Sigmoid colon (tissue), 7 donors: ENCODE data around the gene EID2. TPM values are rescaled to one million over a fixed set of nuclear protein-coding genes. Genes with fewer than 3 reads are reported as not detected.

ENCODE experiments used
- DNase-seq: peaks from one replicate; pipeline ENCODE4 v3.0.0-alpha.2; 2019
- H3K27ac ChIP-seq, 4 donors: fragments of 200-600 bp; sonication (generic); one replicate each; pipeline ENCODE4 v1.5.1; 2016 to 2019; ENCODE audit warnings: mild to moderate bottlenecking in 1 of 4
- H3K27me3 ChIP-seq, 3 donors: fragments of 200-600 bp; sonication (generic); one replicate each; pipeline ENCODE4 v1.5.1; 2019; ENCODE audit warnings: mild to moderate bottlenecking in 1 of 3
- H3K36me3 ChIP-seq, 4 donors: fragments of 200-600 bp; sonication (generic); one replicate each; pipeline ENCODE4 v1.5.1; 2016 to 2019
- H3K4me1 ChIP-seq, 4 donors: fragments of 200-600 bp; sonication (generic); one replicate each; pipeline ENCODE4 v1.5.1; 2017 to 2019
- H3K4me3 ChIP-seq, 4 donors: fragments of 200-600 bp; sonication (generic); one replicate each; pipeline ENCODE4 v1.5.1; 2017 to 2019; ENCODE audit warnings: mild to moderate bottlenecking in 2 of 4, moderate library complexity in 1 of 4
- H3K9me3 ChIP-seq, 4 donors: fragments of 200-600 bp in 3 of 4; sonication (generic) in 3 of 4; one replicate each; pipeline versions ENCODE4 v1.5.1 to v1.6.1; 2013 to 2019
- CTCF ChIP-seq, 4 experiments: fragments of 450-650 bp in 3 of 4; fragments of 200-600 bp in 1 of 4; IDR thresholded peaks; one replicate each; pipeline ENCODE4 v1.5.1; 2016 to 2019; ENCODE audit warnings: antibody characterized with exemption in 4 of 4, mild to moderate bottlenecking in 3 of 4, moderate library complexity in 2 of 4
- EP300 ChIP-seq, 4 donors: sonication (generic); formaldehyde crosslinking; IDR thresholded peaks; one replicate each; pipeline ENCODE4 v1.6.1; 2017; ENCODE audit warnings: antibody characterized with exemption in 4 of 4
- POLR2A ChIP-seq, 2 donors: fragments of 450-650 bp; IDR thresholded peaks; one replicate each; pipeline ENCODE4 v1.6.1; 2016; ENCODE audit warnings: antibody characterized with exemption in 2 of 2, mild to moderate bottlenecking in 2 of 2, moderate library complexity in 2 of 2
- POLR2AphosphoS5 ChIP-seq, 4 donors: sonication (generic); formaldehyde crosslinking; IDR thresholded peaks; one replicate each; pipeline ENCODE4 v1.6.1; 2017; ENCODE audit warnings: antibody characterized with exemption in 4 of 4
- WGBS, 2 donors: extraction: QIAGEN DNeasy Blood & Tissue Kit; methylation state at CpG; one replicate each; pipeline ENCODE4 v1.1.7; 2013; 5-methylcytosine and 5-hydroxymethylcytosine counted together
- intact Hi-C: fragments of 100-400 bp; cut with DNase I; formaldehyde crosslinking; loops from one replicate; pipeline ENCODE4 v1.15.1; 2023
- polyA plus RNA-seq, 3 donors: library from polyadenylated mRNA; stranded (reverse); fragments of 200-250 nt; gene quantifications; one replicate each; pipeline ENCODE4 v1.2.3, GENCODE V29; 2013
- total RNA-seq, 4 donors: library from RNA; depleted of rRNA; stranded (reverse); fragments of >200 nt; gene quantifications; one replicate each; pipeline ENCODE4 v1.1.0, GENCODE V29; 2016
- donor health status: healthy with polysubstance abuse.
- donor health status: Bipolar disorder and iron deficiency.
- donor health status: healthy.

Gene EID2
- total RNA-seq (10 to 100 TPM in 3 of 4 donors, 1 to 10 TPM in 1; 9.7 to 16.4 (median 13.2) TPM), polyA plus RNA-seq (10 to 100 TPM in 1 of 3 donors, 1 to 10 TPM in 2; 7.6 to 10.7 (median 8.4) TPM)

- H3K4me1 ChIP-seq = peaks cover 0 to 30% (median 24%) of the 10 kb centered on the region in 4 donors
- intact Hi-C loops = loop anchor here (2.0 kb wide), 1 partner anchor 95 kb away; the partner anchor contains the start of gene SUPT5H
- DNase-seq = peak; percentile 98
- no peaks in the 10 kb centered on the region for H3K36me3 ChIP-seq
- WGBS, 2 donors = 0 to 1% methylated on average over 84 of the region's 84 CpGs
- TF ChIP-seq EP300 (IDR thresholded peaks at IDR 0.05) (no peak), POLR2A (IDR thresholded peaks at IDR 0.05) (peak; percentile 77 to 87), POLR2AphosphoS5 (IDR thresholded peaks at IDR 0.05) (peak; percentile 92 to 98 (median 94)), CTCF (IDR thresholded peaks at IDR 0.05) (peak; percentile 77 to 80 (median 78))
- H3K9me3 ChIP-seq = no peaks in the 10 kb centered on the region
- H3K27ac ChIP-seq = peak within 1 kb of the TSS; percentile 96 to 99 (median 98)
- peak within 1 kb of the TSS; percentile 77 to 91 (median 86) for H3K4me3 ChIP-seq
- H3K27me3 ChIP-seq = no peaks in the 10 kb centered on the region
Observed at GRCh38 chr19:39539518-39540332, at the start of gene EID2. EID2 (minus strand) TSS chr19:39540161; CDS start chr19:39540079, 82 bp downstream.

GRCh38 chr19:39588066-39588465 lies 48.1 kb upstream of the EID2 start:
- no peaks in the 10 kb centered on the region for H3K36me3 ChIP-seq
- no peak for DNase-seq
- no peaks in the 10 kb centered on the region for H3K4me1 ChIP-seq
- WGBS, 2 donors = 39 to 42% methylated on average over 2 of the region's 2 CpGs
- intact Hi-C loops = no loop called here
- H3K9me3 ChIP-seq = no peaks in the 10 kb centered on the region
- H3K4me3 ChIP-seq = no peak overlapping the region
- H3K27ac ChIP-seq = no peak overlapping the region
- TF ChIP-seq POLR2A (IDR thresholded peaks at IDR 0.05) (no peak), POLR2AphosphoS5 (IDR thresholded peaks at IDR 0.05) (no peak), EP300 (IDR thresholded peaks at IDR 0.05) (no peak), CTCF (IDR thresholded peaks at IDR 0.05) (no peak)
- no peaks in the 10 kb centered on the region for H3K27me3 ChIP-seq

GRCh38 chr19:39587496-39587895 lies 47.5 kb upstream of the EID2 start:
- no peak overlapping the region for H3K27ac ChIP-seq
- 62 to 72% methylated on average over 4 of the region's 4 CpGs for WGBS, 2 donors
- no peaks in the 10 kb centered on the region for H3K36me3 ChIP-seq
- H3K9me3 ChIP-seq = no peaks in the 10 kb centered on the region
- H3K4me1 ChIP-seq = no peaks in the 10 kb centered on the region
- intact Hi-C loops = no loop called here
- H3K27me3 ChIP-seq = no peaks in the 10 kb centered on the region
- TF ChIP-seq EP300 (IDR thresholded peaks at IDR 0.05) (no peak), POLR2A (IDR thresholded peaks at IDR 0.05) (no peak), CTCF (IDR thresholded peaks at IDR 0.05) (no peak), POLR2AphosphoS5 (IDR thresholded peaks at IDR 0.05) (no peak)
- no peak for DNase-seq
- no peak overlapping the region for H3K4me3 ChIP-seq

- peaks cover 0 to 6% (median 0%) of the 10 kb centered on the region in 4 donors for H3K9me3 ChIP-seq
- TF ChIP-seq POLR2A (IDR thresholded peaks at IDR 0.05) = no peak
- TF ChIP-seq CTCF (IDR thresholded peaks at IDR 0.05) = no peak
- no peak for TF ChIP-seq EP300 (IDR thresholded peaks at IDR 0.05)
- no peak for TF ChIP-seq POLR2AphosphoS5 (IDR thresholded peaks at IDR 0.05)
- H3K4me1 ChIP-seq = no peaks in the 10 kb centered on the region
- H3K27me3 ChIP-seq = no peaks in the 10 kb centered on the region
- 45 to 58% methylated on average over 8 of the region's 8 CpGs for WGBS, 2 donors
- H3K4me3 ChIP-seq = no peak overlapping the region
- no peak overlapping the region for H3K27ac ChIP-seq
- H3K36me3 ChIP-seq = no peaks in the 10 kb centered on the region
- intact Hi-C loops = no loop called here
- DNase-seq = no peak
Observed at GRCh38 chr19:39582891-39583625, 43.1 kb upstream of the EID2 start.
